Epithelial cell of proximal tubule (primary cell): ENCODE data around the gene CCDC187. TPM values are rescaled to one million over a fixed set of nuclear protein-coding genes. Genes with fewer than 3 reads are reported as not detected.

Source experiments
- DNase-seq: peaks from one replicate; pipeline ENCODE4 v3.0.0-alpha.2; 2011; ENCODE audit warnings: low read depth
- H3K4me3 ChIP-seq: 2 replicates; pipeline ENCODE4 v1.5.1; 2011; ENCODE audit warnings: low read depth, mild to moderate bottlenecking, low read length
- CTCF ChIP-seq: conservative IDR thresholded peaks from 2 replicates; pipeline ENCODE4 v1.5.1; 2012; ENCODE audit warnings: low read depth, mild to moderate bottlenecking, low read length
- total RNA-seq: library from RNA; depleted of rRNA; stranded (reverse); fragments of >200 nt; gene quantifications from 2 replicates; pipeline ENCODE4 v1.2.3, GENCODE V29; 2015

CCDC187 gene
- total RNA-seq, 1 donor from 2014 or later = 0.75 TPM

GRCh38 chr9:136307215-136307750 lies 3.4 kb upstream of the CCDC187 start:
- H3K4me3 ChIP-seq = no peak overlapping the region
- no peak for TF ChIP-seq CTCF
- no peak for DNase-seq

- H3K4me3 ChIP-seq = no peak overlapping the region
- DNase-seq = no peak
- no peak for TF ChIP-seq CTCF
Observed at GRCh38 chr9:136306211-136307208, 2.6 kb upstream of the CCDC187 start.

DNA sequence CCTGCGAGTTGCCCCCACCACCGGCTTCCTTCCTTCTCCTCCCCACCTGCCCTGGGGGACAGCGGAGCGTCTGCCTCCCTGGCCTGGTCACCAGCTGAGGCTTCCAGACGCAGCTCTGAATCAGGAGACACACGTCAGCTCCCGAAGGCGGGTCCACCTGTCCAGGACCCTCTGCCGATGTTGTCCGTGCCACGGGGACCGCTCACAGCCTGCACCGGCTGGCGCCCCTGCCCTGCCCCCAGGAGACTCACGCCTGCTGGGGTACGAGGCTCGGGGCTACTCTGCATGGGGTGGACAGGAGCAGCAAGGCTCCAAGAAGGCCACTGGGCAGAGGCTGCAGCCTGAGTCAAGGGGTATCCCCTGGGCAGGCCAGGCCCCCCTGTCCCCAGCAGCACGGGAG lies 1.9 kb upstream of the CCDC187 start:
- no peak for TF ChIP-seq CTCF
- no peak overlapping the region for H3K4me3 ChIP-seq
- no peak for DNase-seq

GRCh38 chr9:136304981-136305380 lies 1.1 kb upstream of the CCDC187 start:
- DNase-seq = no peak
- TF ChIP-seq CTCF = no peak
- no peak overlapping the region for H3K4me3 ChIP-seq

- no peak for TF ChIP-seq CTCF
- no peak overlapping the region for H3K4me3 ChIP-seq
- no peak for DNase-seq
Observed at GRCh38 chr9:136304456-136304855, 562 bp upstream of the CCDC187 start.

DNA sequence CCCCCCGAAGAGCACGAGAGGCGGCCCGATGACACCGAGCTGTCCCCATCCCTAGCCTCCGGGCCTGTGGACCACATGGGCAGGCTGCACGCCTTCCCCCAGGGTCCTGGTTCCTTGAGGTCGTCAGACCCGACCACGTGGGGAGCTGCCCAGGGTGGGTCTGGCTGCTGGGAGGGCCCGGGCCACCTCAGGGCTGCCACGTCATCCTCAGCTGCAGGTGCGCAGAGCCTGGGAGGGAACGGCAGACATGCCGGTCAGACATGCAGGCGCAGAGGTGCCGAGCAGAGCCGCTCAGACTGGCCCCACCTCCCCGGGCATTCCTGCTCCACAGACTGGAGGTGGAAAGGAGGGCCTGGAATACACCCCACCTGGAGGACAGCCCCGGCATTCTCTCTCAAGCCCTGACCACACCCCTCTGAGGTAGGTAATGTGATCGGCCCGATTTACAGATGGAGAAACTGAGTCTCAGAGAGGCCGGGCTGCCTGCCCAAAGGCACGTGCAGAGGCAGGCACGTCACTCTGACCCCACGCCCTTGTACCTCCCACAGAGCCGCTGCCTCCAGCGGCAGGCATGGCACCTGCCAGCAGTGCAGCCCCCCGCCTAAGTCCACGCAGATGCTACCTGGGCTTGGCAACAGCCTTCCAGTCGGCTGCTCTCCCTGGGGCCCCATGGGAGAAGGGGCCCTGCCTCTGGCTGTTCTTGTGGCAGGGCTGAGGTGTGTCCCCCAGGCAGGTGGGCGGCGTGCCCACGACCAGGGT lies 649 bp downstream of the CCDC187 start:
- TF ChIP-seq CTCF = no peak
- no peak overlapping the region for H3K4me3 ChIP-seq
- no peak for DNase-seq
